Peyer's patch (tissue), 4 donors: ENCODE results near the gene KIF18A.

Source experiments
- CTCF ChIP-seq, 6 experiments: fragments of 450-650 bp in 4 of 6; fragments of 200-600 bp in 2 of 6; sonication (generic) in 1 of 6; IDR thresholded peaks; one replicate each; pipeline ENCODE4 v1.5.1; 2017 to 2019; ENCODE audit warnings: antibody characterized with exemption in 6 of 6, mild to moderate bottlenecking in 3 of 6, moderate library complexity in 1 of 6
- POLR2A ChIP-seq, 2 donors: fragments of 450-650 bp; IDR thresholded peaks; one replicate each; pipeline ENCODE4 v1.5.1; 2017; ENCODE audit warnings: antibody characterized with exemption in 2 of 2, mild to moderate bottlenecking in 2 of 2, moderate library complexity in 2 of 2

DNA sequence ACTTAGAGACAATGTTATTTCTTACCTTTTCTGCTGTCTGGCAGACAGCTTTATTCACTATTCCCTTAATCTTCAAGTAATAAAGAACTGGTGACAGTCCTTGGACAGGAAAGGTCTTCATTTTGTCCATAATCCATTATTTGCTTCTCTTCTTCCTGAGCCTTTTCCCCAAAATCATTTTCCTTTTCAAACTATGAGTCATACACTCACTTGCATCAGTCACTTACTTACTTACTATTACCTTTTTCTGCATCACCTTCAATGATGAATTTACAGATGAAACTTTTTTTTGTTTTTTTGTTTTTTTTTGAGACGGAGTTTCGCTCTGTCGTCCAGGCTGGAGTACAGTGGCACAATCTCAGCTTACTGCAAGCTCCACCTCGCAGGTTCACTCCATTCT lies 9.8 kb upstream of the KIF18A start:
- TF ChIP-seq CTCF (IDR thresholded peaks at IDR 0.05) = no peak
- TF ChIP-seq POLR2A (IDR thresholded peaks at IDR 0.05) = no peak
